Testis (tissue), 3 donors: ENCODE measurements around the gene NXT1. TPM values are rescaled to one million over a fixed set of nuclear protein-coding genes. Genes with fewer than 3 reads are reported as not detected.

Experiments used
- DNase-seq: peaks from one replicate; pipeline ENCODE4 v3.0.0-alpha.2; 2019
- H3K27ac ChIP-seq, 2 donors: fragments of 200-600 bp; sonication (generic); one replicate each; pipeline ENCODE4 v1.5.1; 2019
- H3K27me3 ChIP-seq: fragments of 200-600 bp; sonication (generic); one replicate; pipeline ENCODE4 v1.5.1; 2019
- H3K36me3 ChIP-seq: fragments of 200-600 bp; sonication (generic); one replicate; pipeline ENCODE4 v1.5.1; 2017; ENCODE audit warnings: low read depth; ENCODE audit errors: missing control alignments
- H3K4me1 ChIP-seq: fragments of 200-600 bp; sonication (generic); one replicate; pipeline ENCODE4 v1.5.1; 2019
- H3K4me3 ChIP-seq, 2 donors: fragments of 200-600 bp; sonication (generic); one replicate each; pipeline ENCODE4 v1.5.1; 2017 to 2019
- H3K9me3 ChIP-seq: fragments of 200-600 bp; sonication (generic); one replicate; pipeline ENCODE4 v1.5.1; 2017
- POLR2A ChIP-seq: fragments of 450-650 bp; IDR thresholded peaks from one replicate; pipeline ENCODE4 v1.6.1; 2017; ENCODE audit warnings: antibody characterized with exemption, mild to moderate bottlenecking, moderate library complexity
- WGBS, 2 donors: methylation state at CpG; one replicate each; pipeline ENCODE4 v1.1.5; 2018; 5-methylcytosine and 5-hydroxymethylcytosine counted together
- intact Hi-C: fragments of 100-400 bp; cut with DNase I; formaldehyde crosslinking; loops from one replicate; pipeline ENCODE4 v1.15.1; 2023; ENCODE audit warnings: low total_unique reads
- polyA plus RNA-seq: library from polyadenylated mRNA; stranded (reverse); fragments of 350-450 nt; fragmentation: Illumina TruSeq; extraction: RNeasy Lipid Tissue Mini Kit (QIAGEN cat#74804); gene quantifications from one replicate; pipeline ENCODE4 v1.2.3, GENCODE V29; 2014; ENCODE audit warnings: low read depth, low replicate concordance; ENCODE audit not compliant: insufficient read depth
- small RNA-seq, 2 donors: library from RNA; depleted of rRNA; stranded (forward); fragments of <200 nt; gene quantifications; one replicate each; pipeline ENCODE3, GENCODE V24; 2016
- total RNA-seq, 2 donors: library from RNA; depleted of rRNA; stranded (reverse); fragments of >200 nt; gene quantifications; one replicate each; pipeline ENCODE4 v1.2.3, GENCODE V29; 2016
- TF ChIP-seq, protein P1 (sequence below), 3 experiments: fragments of 450-650 bp in 2 of 3; fragments of 200-600 bp in 1 of 3; sonication (generic) in 1 of 3; IDR thresholded peaks; one replicate each; pipeline ENCODE4 v1.5.1; 2016 to 2019; ENCODE audit warnings: antibody characterized with exemption in 3 of 3, mild to moderate bottlenecking in 2 of 3, moderate library complexity in 1 of 3

Gene NXT1
- total and polyA plus RNA-seq, 3 donors from 2014 or later = 26.3 to 48.0 (median 40.3) TPM

GRCh38 chr20:23404196-23404595 lies 53.6 kb downstream of the NXT1 start:
- Histone ChIP-seq H3K9me3 (no peaks in the 10 kb centered on the region), H3K27ac (no peak overlapping the region), H3K36me3 (no peaks in the 10 kb centered on the region), H3K4me1 (peaks cover 74% of the 10 kb centered on the region), H3K27me3 (no peaks in the 10 kb centered on the region), H3K4me3 (no peak overlapping the region)
- no peak for TF ChIP-seq POLR2A
- TF ChIP-seq, protein P1, sequence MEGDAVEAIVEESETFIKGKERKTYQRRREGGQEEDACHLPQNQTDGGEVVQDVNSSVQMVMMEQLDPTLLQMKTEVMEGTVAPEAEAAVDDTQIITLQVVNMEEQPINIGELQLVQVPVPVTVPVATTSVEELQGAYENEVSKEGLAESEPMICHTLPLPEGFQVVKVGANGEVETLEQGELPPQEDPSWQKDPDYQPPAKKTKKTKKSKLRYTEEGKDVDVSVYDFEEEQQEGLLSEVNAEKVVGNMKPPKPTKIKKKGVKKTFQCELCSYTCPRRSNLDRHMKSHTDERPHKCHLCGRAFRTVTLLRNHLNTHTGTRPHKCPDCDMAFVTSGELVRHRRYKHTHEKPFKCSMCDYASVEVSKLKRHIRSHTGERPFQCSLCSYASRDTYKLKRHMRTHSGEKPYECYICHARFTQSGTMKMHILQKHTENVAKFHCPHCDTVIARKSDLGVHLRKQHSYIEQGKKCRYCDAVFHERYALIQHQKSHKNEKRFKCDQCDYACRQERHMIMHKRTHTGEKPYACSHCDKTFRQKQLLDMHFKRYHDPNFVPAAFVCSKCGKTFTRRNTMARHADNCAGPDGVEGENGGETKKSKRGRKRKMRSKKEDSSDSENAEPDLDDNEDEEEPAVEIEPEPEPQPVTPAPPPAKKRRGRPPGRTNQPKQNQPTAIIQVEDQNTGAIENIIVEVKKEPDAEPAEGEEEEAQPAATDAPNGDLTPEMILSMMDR (IDR thresholded peaks at IDR 0.05) = no peak
- intact Hi-C loops = no loop called here
- 53 to 59% methylated on average over 3 of the region's 3 CpGs for WGBS, 2 donors
- no peak for DNase-seq

Small RNAs within 50 kb of the gene (small RNA-seq; reads per million reads assigned to genes)
- 0 reads per million in 2 donors for gene RNA5SP479

Other genes starting within 250 kb of the NXT1 start
- 10 to 100 TPM; 46.1 to 47.4 TPM for gene GZF1, start 11.4 kb downstream of the NXT1 start, total RNA-seq
- 32.4 TPM for gene GZF1, start 11.4 kb downstream of the NXT1 start, polyA plus RNA-seq
- 10 to 100 TPM; 37.8 to 40.4 TPM for gene NAPB, start 70.7 kb downstream of the NXT1 start, total RNA-seq
- gene NAPB, start 70.7 kb downstream of the NXT1 start, polyA plus RNA-seq = 14.7 TPM
- 1 to 10 TPM; 2.0 to 8.9 TPM for gene CSTL1, start 88.9 kb downstream of the NXT1 start, total RNA-seq
- 9.3 TPM for gene CSTL1, start 88.9 kb downstream of the NXT1 start, polyA plus RNA-seq
- gene CST11, start 102.1 kb downstream of the NXT1 start, total RNA-seq = not detected
- not detected for gene CST11, start 102.1 kb downstream of the NXT1 start, polyA plus RNA-seq
- 10 to 100 TPM in 1 of 2 donors, 1 to 10 TPM in 1; 9.0 to 14.3 TPM for gene CST8, start 140.3 kb downstream of the NXT1 start, total RNA-seq
- 31.5 TPM for gene CST8, start 140.3 kb downstream of the NXT1 start, polyA plus RNA-seq
- 100 to 1,000 TPM in 1 of 2 donors, 10 to 100 TPM in 1; 78.8 to 127 TPM for gene CST9L, start 217.7 kb downstream of the NXT1 start, total RNA-seq
- 184 TPM for gene CST9L, start 217.7 kb downstream of the NXT1 start, polyA plus RNA-seq